ENCODE data around the gene AMER1. TPM values are rescaled to one million over a fixed set of nuclear protein-coding genes. Genes with fewer than 3 reads are reported as not detected.
"Not testable (repeated sequence)": the region's sequence is repeated elsewhere in the genome, so short reads cannot be mapped to it uniquely, and the experiment has no call there.

Gene AMER1
- total RNA-seq, 1 donor from 2014 or later = 6.5 TPM

- Histone ChIP-seq H3K4me1 (ENCODE audit: insufficient read depth, low read length) (no peaks in the 10 kb centered on the region), H3K4me3 (ENCODE audit: insufficient read depth, low read depth, low read length) (no peak overlapping the region), H3K27ac (ENCODE audit: low read depth, low read length) (no peak overlapping the region), H3K9me3 (ENCODE audit: insufficient read depth, low read depth, low read length) (no peaks in the 10 kb centered on the region), H3K36me3 (ENCODE audit: insufficient read depth, low read length) (no peaks in the 10 kb centered on the region), H4K20me1 (ENCODE audit: insufficient read depth, low read length) (no peaks in the 10 kb centered on the region), H3K27me3 (ENCODE audit: insufficient read depth, low read length) (no peaks in the 10 kb centered on the region), H2AFZ (ENCODE audit: low read depth, low read length) (no peak overlapping the region), H3K9ac (ENCODE audit: low read length) (no peak overlapping the region), H3K4me2 (ENCODE audit: low read length) (no peak overlapping the region), H3K79me2 (ENCODE audit: insufficient read depth, low read length) (no peaks in the 10 kb centered on the region)
- Mint-ChIP-seq H3K9me3 (ENCODE audit: unreplicated experiment) (no peaks in the 10 kb centered on the region), H3K36me3 (ENCODE audit: low read depth, unreplicated experiment) (no peaks in the 10 kb centered on the region), H3K4me1 (ENCODE audit: low read depth, unreplicated experiment) (no peaks in the 10 kb centered on the region), H3K27me3 (ENCODE audit: low read depth, unreplicated experiment) (no peaks in the 10 kb centered on the region), H3K27ac (ENCODE audit: unreplicated experiment) (no peak overlapping the region), H3K4me3 (ENCODE audit: unreplicated experiment) (no peak overlapping the region)
- TF ChIP-seq EZH2 (IDR thresholded peaks at IDR 0.05; ENCODE audit: insufficient read depth, low read length) = no peak
- no peak for TF ChIP-seq CTCF (IDR thresholded peaks at IDR 0.05; ENCODE audit: insufficient read depth, low read depth, low read length)
- FAIRE-seq (peak; percentile 37), DNase-seq (ENCODE audit: low read depth) (no peak)
These were observed 12.5 kb upstream of the AMER1 start for GRCh38 chrX:64218023-64218422.

GRCh38 chrX:64213989-64214388 lies 8.5 kb upstream of the AMER1 start:
- H3K27ac Mint-ChIP-seq (ENCODE audit: unreplicated experiment); H3K4me2 ChIP-seq (ENCODE audit: low read length); H3K4me1 Mint-ChIP-seq (ENCODE audit: low read depth, unreplicated experiment); H3K27me3 Mint-ChIP-seq (ENCODE audit: low read depth, unreplicated experiment); H3K9ac ChIP-seq (ENCODE audit: low read length); H3K9me3 ChIP-seq (ENCODE audit: insufficient read depth, low read depth, low read length); H3K9me3 Mint-ChIP-seq (ENCODE audit: unreplicated experiment); H3K4me3 ChIP-seq (ENCODE audit: insufficient read depth, low read depth, low read length); H3K79me2 ChIP-seq (ENCODE audit: insufficient read depth, low read length); H3K36me3 ChIP-seq (ENCODE audit: insufficient read depth, low read length); H3K4me3 Mint-ChIP-seq (ENCODE audit: unreplicated experiment); H3K27ac ChIP-seq (ENCODE audit: low read depth, low read length); H2AFZ ChIP-seq (ENCODE audit: low read depth, low read length); H3K4me1 ChIP-seq (ENCODE audit: insufficient read depth, low read length); H4K20me1 ChIP-seq (ENCODE audit: insufficient read depth, low read length); H3K27me3 ChIP-seq (ENCODE audit: insufficient read depth, low read length); DNase-seq (ENCODE audit: low read depth); H3K36me3 Mint-ChIP-seq (ENCODE audit: low read depth, unreplicated experiment): not testable (repeated sequence)
- peak; percentile 75 for FAIRE-seq

- H2AFZ ChIP-seq (ENCODE audit: low read depth, low read length) = peak overlapping the region; percentile 88
- TF ChIP-seq EZH2 (IDR thresholded peaks at IDR 0.05; ENCODE audit: insufficient read depth, low read length) = no peak
- TF ChIP-seq CTCF (IDR thresholded peaks at IDR 0.05; ENCODE audit: insufficient read depth, low read depth, low read length) = no peak
- peaks cover 3% of the 10 kb centered on the region for H3K4me1 ChIP-seq (ENCODE audit: insufficient read depth, low read length)
- H3K9me3 ChIP-seq (ENCODE audit: insufficient read depth, low read depth, low read length) = no peaks in the 10 kb centered on the region
- H3K27me3 ChIP-seq (ENCODE audit: insufficient read depth, low read length) = no peaks in the 10 kb centered on the region
- H3K4me3 Mint-ChIP-seq (ENCODE audit: unreplicated experiment) = peak overlapping the region; percentile 84
- no peaks in the 10 kb centered on the region for H3K36me3 ChIP-seq (ENCODE audit: insufficient read depth, low read length)
- peak overlapping the region; percentile 63 for H3K27ac ChIP-seq (ENCODE audit: low read depth, low read length)
- peak overlapping the region; percentile 58 for H3K27ac Mint-ChIP-seq (ENCODE audit: unreplicated experiment)
- H3K4me2 ChIP-seq (ENCODE audit: low read length) = peak overlapping the region; percentile 89
- H3K4me3 ChIP-seq (ENCODE audit: insufficient read depth, low read depth, low read length) = peak overlapping the region; percentile 66
- DNase-seq (ENCODE audit: low read depth) (no peak), FAIRE-seq (peak; percentile 90)
- H3K9ac ChIP-seq (ENCODE audit: low read length) = peak overlapping the region; percentile 84
- H3K36me3 Mint-ChIP-seq (ENCODE audit: low read depth, unreplicated experiment) = no peaks in the 10 kb centered on the region
- peaks cover 7% of the 10 kb centered on the region for H3K4me1 Mint-ChIP-seq (ENCODE audit: low read depth, unreplicated experiment)
- H3K27me3 Mint-ChIP-seq (ENCODE audit: low read depth, unreplicated experiment) = no peaks in the 10 kb centered on the region
- no peaks in the 10 kb centered on the region for H3K9me3 Mint-ChIP-seq (ENCODE audit: unreplicated experiment)
- no peaks in the 10 kb centered on the region for H3K79me2 ChIP-seq (ENCODE audit: insufficient read depth, low read length)
- H4K20me1 ChIP-seq (ENCODE audit: insufficient read depth, low read length) = peaks cover 6% of the 10 kb centered on the region
These were observed 1.2 kb upstream of the AMER1 start for GRCh38 chrX:64206556-64207162.

Measured in astrocyte (in vitro differentiated cells and primary cell).